Measurements from ENCODE around the gene COG5. TPM values are rescaled to one million over a fixed set of nuclear protein-coding genes. Genes with fewer than 3 reads are reported as not detected.

The COG5 gene
- total RNA-seq, 1 donor from 2014 or later: 29.5 TPM

GRCh38 chr7:107318523-107319160 is 245.1 kb downstream of the COG5 start:
- no peaks in the 10 kb centered on the region for H3K4me1 Mint-ChIP-seq (ENCODE audit: low read depth, unreplicated experiment)
- H3K4me3 Mint-ChIP-seq (ENCODE audit: unreplicated experiment): no peak overlapping the region
- no peaks in the 10 kb centered on the region for H3K36me3 Mint-ChIP-seq (ENCODE audit: unreplicated experiment)
- H3K9me3 Mint-ChIP-seq (ENCODE audit: unreplicated experiment): no peaks in the 10 kb centered on the region
- no peaks in the 10 kb centered on the region for H3K27me3 Mint-ChIP-seq (ENCODE audit: unreplicated experiment)
- DNase-seq: no peak
- no peak overlapping the region for H3K27ac Mint-ChIP-seq (ENCODE audit: unreplicated experiment)
- TF ChIP-seq CTCF (IDR thresholded peaks at IDR 0.05; ENCODE audit: partially characterized antibody, unreplicated experiment): no peak

- H3K36me3 Mint-ChIP-seq (ENCODE audit: unreplicated experiment): no peaks in the 10 kb centered on the region
- H3K9me3 Mint-ChIP-seq (ENCODE audit: unreplicated experiment): no peaks in the 10 kb centered on the region
- no peaks in the 10 kb centered on the region for H3K27me3 Mint-ChIP-seq (ENCODE audit: unreplicated experiment)
- H3K27ac Mint-ChIP-seq (ENCODE audit: unreplicated experiment): no peak overlapping the region
- no peak for DNase-seq
- no peaks in the 10 kb centered on the region for H3K4me1 Mint-ChIP-seq (ENCODE audit: low read depth, unreplicated experiment)
- TF ChIP-seq CTCF (IDR thresholded peaks at IDR 0.05; ENCODE audit: partially characterized antibody, unreplicated experiment): no peak
- no peak overlapping the region for H3K4me3 Mint-ChIP-seq (ENCODE audit: unreplicated experiment)
Observed at GRCh38 chr7:107315716-107316220, 248.0 kb downstream of the COG5 start.

- Mint-ChIP-seq H3K4me1 (ENCODE audit: low read depth, unreplicated experiment) (no peaks in the 10 kb centered on the region), H3K36me3 (ENCODE audit: unreplicated experiment) (no peaks in the 10 kb centered on the region), H3K4me3 (ENCODE audit: unreplicated experiment) (no peak overlapping the region), H3K27ac (ENCODE audit: unreplicated experiment) (no peak overlapping the region), H3K9me3 (ENCODE audit: unreplicated experiment) (no peaks in the 10 kb centered on the region), H3K27me3 (ENCODE audit: unreplicated experiment) (no peaks in the 10 kb centered on the region)
- DNase-seq: no peak
- TF ChIP-seq CTCF (IDR thresholded peaks at IDR 0.05; ENCODE audit: partially characterized antibody, unreplicated experiment): no peak
Observed at GRCh38 chr7:107313355-107313754, 250.4 kb downstream of the COG5 start.

- Mint-ChIP-seq H3K27me3 (ENCODE audit: unreplicated experiment) (no peaks in the 10 kb centered on the region), H3K36me3 (ENCODE audit: unreplicated experiment) (no peaks in the 10 kb centered on the region), H3K4me1 (ENCODE audit: low read depth, unreplicated experiment) (no peaks in the 10 kb centered on the region), H3K27ac (ENCODE audit: unreplicated experiment) (no peak overlapping the region), H3K9me3 (ENCODE audit: unreplicated experiment) (no peaks in the 10 kb centered on the region), H3K4me3 (ENCODE audit: unreplicated experiment) (no peak overlapping the region)
- no peak for DNase-seq
- TF ChIP-seq CTCF (IDR thresholded peaks at IDR 0.05; ENCODE audit: partially characterized antibody, unreplicated experiment): no peak
Observed at GRCh38 chr7:107312418-107312817, 251.3 kb downstream of the COG5 start.

- Mint-ChIP-seq H3K4me3 (ENCODE audit: unreplicated experiment) (no peak overlapping the region), H3K9me3 (ENCODE audit: unreplicated experiment) (no peaks in the 10 kb centered on the region), H3K27ac (ENCODE audit: unreplicated experiment) (no peak overlapping the region), H3K36me3 (ENCODE audit: unreplicated experiment) (peaks cover 5% of the 10 kb centered on the region), H3K27me3 (ENCODE audit: unreplicated experiment) (no peaks in the 10 kb centered on the region), H3K4me1 (ENCODE audit: low read depth, unreplicated experiment) (no peaks in the 10 kb centered on the region)
- no peak for TF ChIP-seq CTCF (IDR thresholded peaks at IDR 0.05; ENCODE audit: partially characterized antibody, unreplicated experiment)
- no peak for DNase-seq
Observed at GRCh38 chr7:107309296-107309695, 254.4 kb downstream of the COG5 start.
